Measurements from ENCODE around the gene STAB1. TPM values are rescaled to one million over a fixed set of nuclear protein-coding genes. Genes with fewer than 3 reads are reported as not detected.
"Not testable (repeated sequence)": the region's sequence is repeated elsewhere in the genome, so short reads cannot be mapped to it uniquely, and the experiment has no call there.

Gene STAB1
- total and polyA plus RNA-seq, 2 experiments from 2014 or later: 0.90 to 1.9 TPM

DNA sequence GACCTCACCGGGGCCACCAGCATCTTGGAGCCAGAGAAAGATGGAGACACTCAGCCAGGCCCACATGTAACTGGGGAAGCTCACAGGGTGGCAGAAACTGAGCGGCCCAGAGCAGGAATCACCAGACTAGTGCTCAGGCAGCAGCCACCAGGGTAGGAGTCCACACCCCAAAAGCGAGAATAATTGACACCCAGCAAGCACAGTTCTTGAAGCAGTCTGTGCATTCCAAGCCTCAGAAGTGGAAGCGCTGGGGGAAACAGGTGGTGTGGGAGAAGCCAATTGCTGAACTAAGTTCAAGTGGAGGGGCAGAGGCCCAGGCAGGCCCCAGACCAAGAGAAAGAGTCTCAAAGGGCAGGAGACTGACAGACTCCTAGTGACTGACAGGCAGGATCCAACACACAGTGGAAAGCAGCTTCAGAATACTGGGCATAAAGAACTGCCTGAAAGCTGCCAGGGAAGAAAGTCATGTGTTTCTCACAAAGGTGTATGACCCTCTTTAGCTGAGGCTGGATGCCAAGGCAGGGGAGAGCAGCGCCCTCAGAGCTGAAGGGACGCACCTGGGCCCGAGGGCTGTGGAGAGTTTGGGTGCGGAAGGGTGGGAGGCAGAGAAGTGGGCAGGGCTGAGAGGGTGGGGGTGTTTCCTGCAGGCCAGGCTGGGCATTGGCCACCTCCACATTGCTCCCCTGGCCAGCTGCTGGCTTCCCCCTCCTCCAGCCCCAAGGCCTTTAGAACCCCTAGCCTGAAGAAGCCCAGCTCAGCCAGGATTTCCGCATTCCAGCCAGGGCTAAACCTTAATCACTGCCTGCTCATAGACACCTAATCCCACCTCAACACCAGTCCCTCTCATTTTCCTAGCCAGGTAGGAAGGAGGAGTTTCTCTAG lies 30.8 kb downstream of the STAB1 start:
- H3K36me3 ChIP-seq (ENCODE audit: insufficient read depth): peaks cover 10% of the 10 kb centered on the region; the same call in 1 of the 2 replicates
- H3K79me2 ChIP-seq (replicated peaks; ENCODE audit: insufficient read depth): peaks cover 11% of the 10 kb centered on the region
- H3F3A ChIP-seq (replicated peaks; ENCODE audit: low read depth): no peaks in the 10 kb centered on the region
- TF ChIP-seq ZNF114 (CRISPR knock-in tag; IDR thresholded peaks at IDR 0.05) (no peak), ZNF331 (CRISPR knock-in tag; IDR thresholded peaks at IDR 0.05; ENCODE audit: low read depth) (no peak), JUNB (IDR thresholded peaks at IDR 0.05; ENCODE audit: unreplicated experiment) (no peak), STAT1 (IDR thresholded peaks at IDR 0.05; ENCODE audit: unreplicated experiment) (no peak), NANOG (IDR thresholded peaks at IDR 0.05; ENCODE audit: borderline replicate concordance) (no peak), ZNF462 (CRISPR knock-in tag; IDR thresholded peaks at IDR 0.05) (no peak), CREB1 (CRISPR knock-in tag; IDR thresholded peaks at IDR 0.05; ENCODE audit: low read depth) (no peak), CTCF (conservative IDR thresholded peaks at IDR 0.05; ENCODE audit: low read depth in 2 of 2) (no peak), EZH2phosphoT487 (IDR thresholded peaks at IDR 0.05; ENCODE audit: unreplicated experiment) (no peak)
- H3K9me2 ChIP-seq (ENCODE audit: insufficient read depth): no peaks in the 10 kb centered on the region
- DNase-seq (ENCODE audit: low spot score): no peak
- H3K27ac ChIP-seq (ENCODE audit: low read depth): no peak overlapping the region
- Mint-ChIP-seq H3K4me1 (peaks cover 2% of the 10 kb centered on the region; the same call in 1 of the 3 replicates), H3K27me3 (ENCODE audit: insufficient read depth, low read depth, poor library complexity) (peaks cover 8% of the 10 kb centered on the region), H3K36me3 (ENCODE audit: low read depth) (peaks cover 53% of the 10 kb centered on the region), H3K9me3 (no peaks in the 10 kb centered on the region), H3K4me3 (no peak overlapping the region), H3K27ac (0 out of 2 replicates have a peak overlapping the region, but pooled peaks have one; percentile 74)
- no peaks in the 10 kb centered on the region for H3K4me1 ChIP-seq (ENCODE audit: insufficient read depth)
- H3K27me3 ChIP-seq (ENCODE audit: insufficient read depth): no peaks in the 10 kb centered on the region
- ATAC-seq: no peak
- H2AFZ ChIP-seq: no peak overlapping the region
- peaks cover 6% of the 10 kb centered on the region; the same call in 1 of the 2 replicates for H4K20me1 ChIP-seq (replicated peaks; ENCODE audit: insufficient read depth)
- H3K4me3 ChIP-seq: no peak overlapping the region
- H3K4me2 ChIP-seq: no peak overlapping the region

DNA sequence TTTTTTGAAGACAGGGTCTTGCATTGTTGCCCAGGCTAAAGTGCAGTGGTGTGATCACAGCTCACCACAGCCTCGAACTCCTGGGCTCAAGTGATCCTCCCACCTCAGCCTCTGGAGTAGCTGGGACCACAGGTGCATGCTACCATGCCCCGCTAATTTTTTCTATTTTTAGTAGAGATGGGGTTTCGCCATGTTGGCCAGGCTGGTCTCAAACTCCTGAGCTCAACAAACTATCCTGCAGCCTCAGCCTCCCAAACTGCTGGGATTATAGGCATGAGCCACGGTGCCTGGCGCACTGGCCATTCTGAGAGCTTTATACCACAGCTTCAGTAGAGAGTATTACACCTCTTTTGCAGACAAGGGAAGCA lies 31.5 kb downstream of the STAB1 start:
- H3K27ac Mint-ChIP-seq; H3K27me3 ChIP-seq (ENCODE audit: insufficient read depth); H4K20me1 ChIP-seq (replicated peaks; ENCODE audit: insufficient read depth); H3K4me2 ChIP-seq; H3K9me3 Mint-ChIP-seq; H3K27me3 Mint-ChIP-seq (ENCODE audit: insufficient read depth, low read depth, poor library complexity); DNase-seq (ENCODE audit: low spot score); H3K4me1 ChIP-seq (ENCODE audit: insufficient read depth); H2AFZ ChIP-seq; H3K9me2 ChIP-seq (ENCODE audit: insufficient read depth); H3K4me3 Mint-ChIP-seq; ATAC-seq; H3K4me3 ChIP-seq; H3F3A ChIP-seq (replicated peaks; ENCODE audit: low read depth); H3K27ac ChIP-seq (ENCODE audit: low read depth); H3K4me1 Mint-ChIP-seq: not testable (repeated sequence)
- Histone ChIP-seq H3K36me3 (ENCODE audit: insufficient read depth) (peaks cover 10% of the 10 kb centered on the region; the same call in 1 of the 2 replicates), H3K79me2 (replicated peaks; ENCODE audit: insufficient read depth) (peaks cover 18% of the 10 kb centered on the region)
- H3K36me3 Mint-ChIP-seq (ENCODE audit: low read depth): peaks cover 53% of the 10 kb centered on the region
